Fibroblast of upper back skin (primary cell): ENCODE measurements around the gene ZNF317.
"Not testable (repeated sequence)": the region's sequence is repeated elsewhere in the genome, so short reads cannot be mapped to it uniquely, and the experiment has no call there.

ENCODE experiments used
- DNase-seq: peaks from one replicate; pipeline ENCODE4 v3.0.0-alpha.2; 2013

The ZNF317 gene

DNA sequence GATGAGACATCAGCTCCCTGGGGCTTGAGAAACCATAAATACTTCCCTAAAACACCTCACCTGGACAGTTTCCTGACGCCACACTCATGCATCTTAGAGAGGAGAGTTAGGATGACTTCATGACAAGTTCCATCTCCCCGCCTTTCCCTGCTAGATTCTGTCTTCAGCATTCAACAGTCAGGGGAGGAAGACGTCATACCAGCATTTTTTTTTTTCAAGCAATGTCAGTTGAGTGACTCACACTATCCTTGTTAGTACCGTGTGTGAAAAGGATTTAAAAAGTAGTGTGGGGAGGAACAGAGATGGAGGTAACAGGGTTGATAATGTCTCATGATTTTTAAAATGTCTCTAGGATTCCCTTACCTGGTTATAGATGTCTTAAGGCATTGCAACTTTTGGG is 38.7 kb downstream of the ZNF317 start, which contains the start of gene OR7D2:
Gene OR7D2, plus strand, starts transcription at position 79 of the 400 bp plus-strand sequence. CDS start 6,803 bp downstream, outside the sequence.
- DNase-seq, result no peak

- no peak for DNase-seq
Observed at GRCh38 chr19:9183000-9183399, 42.8 kb downstream of the ZNF317 start.

GRCh38 chr19:9187191-9187590 is 47.0 kb downstream of the ZNF317 start:
- DNase-seq, result no peak

DNA sequence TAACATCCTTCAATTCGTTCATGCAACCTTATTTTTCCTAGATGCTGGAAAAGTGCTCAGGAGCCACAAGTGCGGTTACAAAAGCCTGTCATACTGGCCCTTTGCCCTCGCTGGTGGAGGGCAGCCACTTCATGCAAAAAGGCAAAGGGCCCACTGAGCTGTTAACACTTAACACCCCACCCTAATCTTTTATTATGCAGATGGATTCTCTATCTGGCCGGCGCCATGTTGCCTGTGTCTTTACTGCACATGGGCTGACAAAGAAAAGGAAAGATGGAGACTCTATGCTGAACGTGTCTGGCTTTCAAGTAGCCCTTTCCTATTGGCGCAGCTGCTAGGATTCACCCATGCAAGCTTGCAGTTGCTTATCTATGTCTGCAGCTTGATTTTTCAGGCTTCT is 49.3 kb downstream of the ZNF317 start:
- no peak for DNase-seq

DNA sequence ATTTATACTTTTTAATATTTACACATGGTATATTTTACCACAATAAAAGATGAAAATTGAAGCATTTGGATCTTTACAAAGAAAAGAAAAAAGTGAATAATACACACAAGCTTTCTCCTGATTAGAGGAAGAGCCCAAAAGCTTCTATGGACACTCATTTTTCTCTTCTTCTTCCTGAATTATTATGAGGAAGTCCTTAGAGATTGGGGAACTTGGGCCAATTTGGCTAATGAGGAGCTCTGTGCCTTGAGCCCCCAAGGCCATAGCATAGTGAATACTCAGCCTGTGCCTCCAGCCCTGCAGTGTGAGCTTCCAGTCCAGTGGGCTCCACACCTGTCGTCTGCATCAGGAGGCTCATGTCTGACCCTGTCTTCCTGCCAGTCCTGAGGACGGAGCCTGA is 57.8 kb downstream of the ZNF317 start:
- not testable (repeated sequence) for DNase-seq

DNA sequence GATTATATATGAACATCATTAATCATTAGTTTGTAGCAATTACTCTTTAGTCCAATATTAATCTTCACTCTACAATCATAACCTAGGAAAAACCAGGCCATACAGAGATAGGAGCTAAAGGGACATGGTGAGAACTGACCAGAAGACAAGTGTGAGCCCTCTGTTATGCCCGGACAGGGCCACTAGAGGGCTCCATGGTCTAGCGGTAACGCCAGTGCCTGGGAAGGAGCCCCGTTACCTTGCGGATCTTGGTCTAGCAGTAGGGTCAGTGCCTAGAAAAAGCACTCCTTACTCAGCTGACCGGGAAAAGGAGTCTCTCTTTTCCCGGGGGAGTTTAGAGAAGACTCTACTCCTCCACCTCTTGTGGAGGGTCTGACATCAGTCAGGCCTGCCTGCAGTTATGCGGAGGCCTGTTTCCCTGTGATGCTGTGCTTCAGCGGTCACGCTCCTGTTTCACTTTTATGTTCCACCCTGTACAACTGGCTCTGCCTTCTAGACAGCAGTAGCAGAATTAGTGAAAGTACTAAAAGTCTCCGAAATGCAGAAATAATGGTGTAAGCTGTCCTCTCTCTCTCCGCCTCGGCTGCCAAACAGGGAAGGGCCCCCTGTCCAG is 65.4 kb downstream of the ZNF317 start:
- peak; percentile 60 for DNase-seq
